Activated naive CD4-positive, alpha-beta T cell treated with anti-CD3 and anti-CD28 coated beads, Interleukin-2, amount 10 ng/mL, durations not matched to agents 7 days and 5 days (primary cell): ENCODE measurements around the gene RAC2.

Source experiments
- CTCF ChIA-PET: fragments of 350-600 bp; sonication (Branson Sonifier 250); formaldehyde crosslinking; loops from one replicate; lab custom pipeline; 2021; ENCODE audit warnings: antibody characterized with exemption; lab: Charles Lee
- DNase-seq: peaks from one replicate; pipeline ENCODE4 v3.0.0-alpha.2; 2020
- H3K27ac Mint-ChIP-seq: one replicate; pipeline ENCODE4 v1.8.0; 2021; ENCODE audit warnings: mild to moderate bottlenecking, moderate library complexity, mixed read lengths
- H3K27me3 Mint-ChIP-seq: one replicate; pipeline ENCODE4 v1.8.0; 2021; ENCODE audit warnings: mild to moderate bottlenecking, mixed read lengths
- H3K36me3 Mint-ChIP-seq: one replicate; pipeline ENCODE4 v1.8.0; 2021; ENCODE audit warnings: mixed read lengths
- H3K4me1 Mint-ChIP-seq: one replicate; pipeline ENCODE4 v1.8.0; 2021; ENCODE audit warnings: mixed read lengths
- H3K4me3 Mint-ChIP-seq: one replicate; pipeline ENCODE4 v1.8.0; 2021; ENCODE audit warnings: mild to moderate bottlenecking, moderate library complexity, mixed read lengths
- H3K9me3 Mint-ChIP-seq: one replicate; pipeline ENCODE4 v1.8.0; 2021; ENCODE audit warnings: mixed read lengths

Gene RAC2

GRCh38 chr22:37210041-37210803, 33.8 kb downstream of the RAC2 start:
- H3K9me3 Mint-ChIP-seq: no peaks in the 10 kb centered on the region
- H3K27ac Mint-ChIP-seq: no peak overlapping the region
- CTCF ChIA-PET: interaction anchor here (1.4 to 2.7 kb wide), 2 partner anchors 11 to 29 kb away, joined by 3 to 9 read pairs; no protein-coding TSS in a partner anchor
- H3K36me3 Mint-ChIP-seq: peaks cover 5% of the 10 kb centered on the region
- no peak overlapping the region for H3K4me3 Mint-ChIP-seq
- DNase-seq: peak; percentile 19
- no peaks in the 10 kb centered on the region for H3K27me3 Mint-ChIP-seq
- H3K4me1 Mint-ChIP-seq: peaks cover 31% of the 10 kb centered on the region

GRCh38 chr22:37209140-37209845, 34.8 kb downstream of the RAC2 start:
- H3K4me1 Mint-ChIP-seq: peaks cover 27% of the 10 kb centered on the region
- no peak overlapping the region for H3K4me3 Mint-ChIP-seq
- no peaks in the 10 kb centered on the region for H3K9me3 Mint-ChIP-seq
- peak; percentile 14 for DNase-seq
- H3K27ac Mint-ChIP-seq: peak overlapping the region; percentile 42
- CTCF ChIA-PET: interaction anchor here (1.0 to 2.7 kb wide), 2 partner anchors 10 to 50 kb away, joined by 3 to 9 read pairs; no protein-coding TSS in a partner anchor
- no peaks in the 10 kb centered on the region for H3K27me3 Mint-ChIP-seq
- H3K36me3 Mint-ChIP-seq: peaks cover 5% of the 10 kb centered on the region

- Mint-ChIP-seq H3K4me1 (peaks cover 27% of the 10 kb centered on the region), H3K36me3 (peaks cover 3% of the 10 kb centered on the region), H3K9me3 (no peaks in the 10 kb centered on the region), H3K4me3 (no peak overlapping the region), H3K27me3 (no peaks in the 10 kb centered on the region), H3K27ac (peak overlapping the region; percentile 42)
- CTCF ChIA-PET: interaction anchor here (0.9 to 2.7 kb wide), 3 partner anchors 9 to 51 kb away, joined by 3 to 9 read pairs (median 4); no protein-coding TSS in a partner anchor
- DNase-seq: peak; percentile 21
Observed at GRCh38 chr22:37208401-37209139, 35.5 kb downstream of the RAC2 start.

DNA sequence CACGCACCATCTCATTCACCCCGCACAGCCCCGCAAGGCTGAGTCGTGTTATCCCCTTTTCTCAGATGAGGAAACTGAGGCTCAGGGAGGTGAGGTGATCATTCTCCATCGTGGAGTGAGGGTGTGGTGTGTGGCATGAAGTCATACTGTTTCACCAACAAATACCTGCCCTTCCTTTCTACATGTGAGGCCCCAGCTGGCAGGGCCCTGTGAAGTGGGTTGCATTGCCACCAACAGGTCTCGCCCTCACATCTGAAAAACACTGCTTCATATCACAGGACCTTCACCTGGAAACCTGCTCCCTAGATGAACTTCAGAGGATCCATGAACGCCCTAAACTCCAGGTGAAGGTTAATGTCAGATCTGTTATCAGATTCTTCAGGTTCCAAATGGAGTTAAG, 36.1 kb downstream of the RAC2 start:
- no peaks in the 10 kb centered on the region for H3K27me3 Mint-ChIP-seq
- DNase-seq: peak; percentile 44
- peaks cover 25% of the 10 kb centered on the region for H3K4me1 Mint-ChIP-seq

DNA sequence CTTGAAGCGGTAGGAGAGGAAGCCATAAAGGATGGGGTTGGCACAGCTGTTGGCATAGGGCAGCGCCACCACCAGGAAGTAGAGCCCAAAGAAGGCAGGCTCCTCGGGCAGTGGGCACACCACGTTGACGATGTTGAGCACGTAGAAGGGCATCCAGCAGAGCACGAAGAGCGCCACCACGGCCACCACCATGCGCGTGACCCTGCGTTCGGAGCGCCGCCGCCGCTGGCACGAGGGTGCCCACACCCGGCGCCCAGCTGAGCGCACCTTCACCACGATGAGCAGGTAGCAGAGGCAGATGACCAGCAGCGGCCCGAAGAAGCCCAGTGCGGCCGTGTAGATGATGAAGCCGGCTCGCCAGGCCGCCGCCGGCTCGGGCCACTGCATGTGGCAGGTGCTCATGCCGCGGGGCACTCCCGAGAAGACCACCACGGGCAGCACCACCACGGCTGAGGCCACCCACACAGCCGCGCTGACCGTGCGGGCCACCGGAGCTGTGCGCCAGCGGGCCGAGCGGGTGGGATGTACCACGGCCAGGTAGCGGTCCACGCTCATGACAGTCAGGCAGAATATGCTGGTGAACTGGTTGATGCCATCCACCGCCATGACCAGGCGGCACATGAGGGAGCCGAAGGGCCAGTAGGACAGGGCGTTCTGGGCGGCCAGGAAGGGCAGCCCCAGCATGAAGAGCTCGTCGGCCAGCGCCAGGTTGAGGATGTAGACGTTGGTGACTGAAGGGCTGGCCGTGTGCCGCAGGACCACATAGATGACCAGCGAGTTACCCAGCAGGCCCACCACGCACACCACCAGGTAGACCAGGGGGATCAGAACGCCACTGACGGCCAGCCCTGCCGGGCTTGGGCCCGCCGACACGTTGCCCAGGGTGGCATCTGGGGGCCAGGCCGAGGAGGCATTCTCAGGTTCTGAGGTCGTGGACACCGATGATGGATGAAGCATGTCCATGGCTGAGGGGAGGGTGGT, 36.9 kb downstream of the RAC2 start:
- Mint-ChIP-seq H3K4me1 (peaks cover 25% of the 10 kb centered on the region), H3K9me3 (no peaks in the 10 kb centered on the region), H3K36me3 (no peaks in the 10 kb centered on the region), H3K27ac (no peak overlapping the region), H3K27me3 (no peaks in the 10 kb centered on the region), H3K4me3 (no peak overlapping the region)
- CTCF ChIA-PET: interaction anchor here (0.9 kb wide), 1 partner anchor 10 kb away, joined by 4 read pairs; no protein-coding TSS in a partner anchor
- peak; percentile 14 for DNase-seq

More for the DNA sequence above, 36.1 kb downstream of the RAC2 start:
- CTCF ChIA-PET: interaction anchor here (0.9 kb wide), 1 partner anchor 9 kb away, joined by 4 read pairs; no protein-coding TSS in a partner anchor
- no peaks in the 10 kb centered on the region for H3K9me3 Mint-ChIP-seq
- H3K36me3 Mint-ChIP-seq: no peaks in the 10 kb centered on the region
- peak overlapping the region; percentile 80 for H3K27ac Mint-ChIP-seq
- H3K4me3 Mint-ChIP-seq: no peak overlapping the region

DNA sequence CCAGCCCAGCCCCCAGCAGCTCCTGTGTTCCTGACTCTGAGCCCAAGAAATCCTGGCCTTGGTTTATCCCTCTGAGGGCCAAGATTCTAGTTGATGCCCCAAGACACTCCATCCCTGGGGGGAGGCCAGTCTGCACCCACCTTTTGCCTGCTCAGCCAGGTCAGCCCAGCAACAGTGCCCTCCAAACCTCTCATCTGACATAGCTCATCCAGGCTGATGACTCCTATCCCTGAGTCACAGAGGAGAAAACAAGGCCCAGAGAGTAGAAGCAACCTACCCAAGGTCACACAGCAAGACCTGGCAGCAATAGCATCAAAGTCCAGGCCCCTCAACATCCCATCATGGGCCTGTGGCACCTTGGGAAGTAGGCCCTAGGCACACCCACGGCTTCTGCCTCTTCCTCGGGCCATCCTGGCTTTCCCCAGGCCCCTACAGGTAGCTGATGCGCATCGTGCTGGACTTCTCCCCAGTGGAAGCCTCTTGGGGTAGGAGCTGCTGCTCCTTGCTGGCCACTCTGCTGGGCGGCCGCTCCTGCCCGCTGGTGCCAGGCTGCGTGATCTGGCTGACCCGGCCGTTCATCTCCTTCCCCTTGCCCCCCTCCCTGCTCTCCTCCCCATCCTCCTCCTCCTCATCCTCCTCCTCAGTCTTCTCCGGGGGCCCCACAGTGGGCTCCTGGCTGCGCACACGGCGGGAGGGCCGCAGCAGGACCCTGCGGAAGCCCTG, 37.8 kb downstream of the RAC2 start:
- Mint-ChIP-seq H3K27ac (no peak overlapping the region), H3K36me3 (no peaks in the 10 kb centered on the region), H3K27me3 (no peaks in the 10 kb centered on the region), H3K9me3 (no peaks in the 10 kb centered on the region), H3K4me1 (peaks cover 25% of the 10 kb centered on the region), H3K4me3 (no peak overlapping the region)
- CTCF ChIA-PET: interaction anchor here (0.8 to 1.2 kb wide), 3 partner anchors 12 to 57 kb away, joined by 4 to 5 read pairs (median 4); partner anchors contain the start of gene IL2RB
- peak; percentile 12 for DNase-seq

DNA sequence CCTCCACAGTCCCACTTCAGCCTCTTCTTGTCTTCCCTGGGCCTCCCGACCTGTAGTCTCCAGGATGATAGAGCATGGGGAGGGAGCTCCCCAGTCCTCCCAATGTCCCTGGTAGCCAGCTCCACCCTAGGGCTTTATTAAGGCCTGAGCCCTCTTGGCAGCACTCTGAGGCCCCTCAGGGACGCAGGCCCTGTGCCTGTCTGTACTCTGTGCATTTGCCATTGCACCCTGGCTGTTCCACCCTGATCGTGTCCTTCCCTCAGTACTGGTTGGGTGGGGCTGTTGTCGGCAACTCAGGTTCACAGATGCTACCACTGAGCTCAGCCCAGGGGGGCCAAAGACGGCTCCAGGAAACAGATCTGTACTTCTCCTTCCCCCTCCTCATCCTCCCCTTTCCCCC, 39.0 kb downstream of the RAC2 start:
- Mint-ChIP-seq H3K4me3 (no peak overlapping the region), H3K27ac (no peak overlapping the region), H3K36me3 (no peaks in the 10 kb centered on the region), H3K4me1 (peaks cover 30% of the 10 kb centered on the region), H3K9me3 (no peaks in the 10 kb centered on the region), H3K27me3 (no peaks in the 10 kb centered on the region)
- CTCF ChIA-PET: interaction anchor here (1.1 to 1.2 kb wide), 2 partner anchors 13 to 18 kb away, joined by 4 to 5 read pairs; no protein-coding TSS in a partner anchor
- DNase-seq: peak; percentile 17

- Mint-ChIP-seq H3K4me3 (no peak overlapping the region), H3K27me3 (no peaks in the 10 kb centered on the region), H3K4me1 (peaks cover 36% of the 10 kb centered on the region), H3K36me3 (no peaks in the 10 kb centered on the region), H3K27ac (peak overlapping the region; percentile 42), H3K9me3 (no peaks in the 10 kb centered on the region)
- DNase-seq: peak; percentile 14
- CTCF ChIA-PET: no interaction called here
Observed at GRCh38 chr22:37204045-37204655, 39.9 kb downstream of the RAC2 start.

DNA sequence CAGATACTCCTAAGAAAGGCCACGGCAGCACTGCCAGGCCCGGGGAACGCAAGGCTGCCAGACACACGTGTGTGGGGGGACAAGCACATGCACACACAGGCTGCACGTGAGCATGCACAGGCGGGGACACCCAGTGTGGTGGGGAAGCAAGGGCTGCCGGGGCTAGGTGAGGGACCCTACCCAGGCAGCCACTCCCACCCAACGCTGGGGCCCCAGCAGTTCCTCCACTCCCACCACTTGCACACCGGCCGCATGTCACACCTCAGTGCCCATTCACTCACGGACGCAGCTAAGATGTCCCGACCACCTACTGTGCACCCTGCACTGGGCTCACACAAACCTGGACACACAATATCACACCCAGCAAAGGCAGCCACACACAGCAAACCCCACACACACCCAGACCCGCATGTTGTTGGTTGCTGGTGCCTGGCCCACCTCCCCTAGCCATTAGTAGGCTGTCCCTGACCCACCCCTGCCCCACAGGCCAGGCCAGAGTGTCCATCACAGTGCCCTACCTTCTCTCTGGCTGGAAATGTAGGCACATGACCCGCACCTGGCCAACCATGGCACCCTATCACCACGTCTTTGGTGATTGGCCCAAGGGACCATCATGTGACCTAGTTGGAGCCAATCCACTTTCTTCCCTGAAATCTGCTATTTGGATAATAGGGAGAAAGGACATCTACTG, 40.6 kb downstream of the RAC2 start:
- peak overlapping the region; percentile 42 for H3K27ac Mint-ChIP-seq
- peaks cover 29% of the 10 kb centered on the region for H3K4me1 Mint-ChIP-seq
- CTCF ChIA-PET: no interaction called here

DNA sequence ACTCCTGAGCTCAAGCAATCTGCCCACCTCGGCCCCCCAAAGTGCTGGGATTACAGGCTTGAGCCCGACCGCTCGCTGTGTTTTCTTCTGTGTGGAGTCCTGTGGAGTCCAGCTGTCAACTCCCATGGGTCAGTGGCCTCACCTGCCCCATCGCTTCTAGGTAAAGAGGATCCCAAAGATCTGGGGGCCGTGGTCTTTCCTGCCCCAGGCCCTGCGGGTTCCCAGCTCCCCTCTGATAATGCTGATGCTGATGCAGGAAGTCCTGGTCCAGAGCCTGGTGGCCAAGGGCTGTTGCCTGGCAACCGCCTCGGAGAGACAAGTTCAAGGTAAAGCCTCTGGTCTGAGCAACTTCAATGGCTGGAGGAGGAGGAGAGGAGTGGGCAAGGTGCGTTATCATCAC, 41.4 kb downstream of the RAC2 start:
- DNase-seq: no peak
- Mint-ChIP-seq H3K4me1 (peaks cover 29% of the 10 kb centered on the region), H3K9me3 (no peaks in the 10 kb centered on the region), H3K4me3 (no peak overlapping the region), H3K27ac (no peak overlapping the region), H3K27me3 (no peaks in the 10 kb centered on the region), H3K36me3 (no peaks in the 10 kb centered on the region)
- CTCF ChIA-PET: no interaction called here

More for the DNA sequence above, 40.6 kb downstream of the RAC2 start:
- no peaks in the 10 kb centered on the region for H3K27me3 Mint-ChIP-seq
- no peaks in the 10 kb centered on the region for H3K9me3 Mint-ChIP-seq
- DNase-seq: no peak
- H3K4me3 Mint-ChIP-seq: no peak overlapping the region
- no peaks in the 10 kb centered on the region for H3K36me3 Mint-ChIP-seq

DNA sequence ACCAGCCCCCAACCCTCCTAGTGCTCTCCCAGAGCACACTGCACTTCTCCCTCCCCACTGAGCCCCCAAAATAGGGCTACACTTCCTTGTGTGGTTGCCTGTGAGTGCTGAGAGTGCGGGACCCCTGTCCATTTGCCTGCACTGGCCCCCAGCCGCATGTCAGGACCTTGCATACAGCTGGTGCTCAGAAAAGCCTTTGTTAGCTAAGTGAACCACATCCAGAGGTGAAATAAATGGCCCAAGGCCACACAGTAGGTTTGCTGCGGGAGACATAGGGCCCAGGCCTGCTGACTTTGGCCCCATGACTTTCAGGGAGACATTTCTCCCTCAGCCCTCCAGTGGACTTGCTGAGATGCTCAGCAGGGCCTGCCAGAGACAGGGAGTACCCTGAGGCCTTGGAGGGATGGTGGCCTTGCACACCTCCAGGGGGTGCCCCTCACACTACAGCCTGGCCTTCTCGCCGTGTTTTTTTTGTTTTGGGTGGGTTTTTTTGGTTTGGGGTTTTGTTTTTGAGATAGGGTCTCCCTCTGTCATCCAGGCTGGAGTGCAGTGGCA, 42.0 kb downstream of the RAC2 start:
- no peak overlapping the region for H3K27ac Mint-ChIP-seq
- H3K27me3 Mint-ChIP-seq: no peaks in the 10 kb centered on the region

More for the DNA sequence above, 42.0 kb downstream of the RAC2 start:
- H3K4me3 Mint-ChIP-seq: no peak overlapping the region
- DNase-seq: no peak
- no peaks in the 10 kb centered on the region for H3K36me3 Mint-ChIP-seq
- CTCF ChIA-PET: interaction anchor here (0.9 to 5.7 kb wide), 5 partner anchors 14 to 58 kb away, joined by 3 to 83 read pairs (median 7); partner anchors contain the start of gene RAC2
- no peaks in the 10 kb centered on the region for H3K9me3 Mint-ChIP-seq
- H3K4me1 Mint-ChIP-seq: peaks cover 31% of the 10 kb centered on the region
